MM.1S (cell line): ENCODE measurements around the gene C2CD4C.

Experiments
- DNase-seq: peaks from one replicate; pipeline ENCODE4 v3.0.0-alpha.2; 2015
- H2AFZ ChIP-seq: fragments of 300-600 bp; sonication (generic); 2 replicates; pipeline ENCODE4 v1.6.0; 2016; ENCODE audit warnings: antibody characterized with exemption, low read length
- H3F3A ChIP-seq: fragments of 300-600 bp; sonication (generic); 2 replicates; pipeline ENCODE4 v1.6.1; 2016; ENCODE audit warnings: mild to moderate bottlenecking, antibody characterized with exemption, low read length, moderate library complexity, mixed read lengths; ENCODE audit not compliant: insufficient read depth
- H3K27ac ChIP-seq: fragments of 300-600 bp; sonication (generic); 2 replicates; pipeline ENCODE4 v1.5.1; 2016; ENCODE audit warnings: mild to moderate bottlenecking, low read length
- H3K27me3 ChIP-seq: fragments of 300-600 bp; sonication (generic); replicated peaks from 2 replicates; pipeline ENCODE4 v1.6.0; 2016; ENCODE audit warnings: low read length; ENCODE audit not compliant: insufficient read depth
- H3K36me3 ChIP-seq: fragments of 300-600 bp; sonication (generic); replicated peaks from 2 replicates; pipeline ENCODE4 v1.6.1; 2016; ENCODE audit warnings: mild to moderate bottlenecking, low read length, mixed read lengths; ENCODE audit not compliant: insufficient read depth
- H3K4me1 ChIP-seq: fragments of 300-600 bp; sonication (generic); 2 replicates; pipeline ENCODE4 v1.6.1; 2016; ENCODE audit warnings: low read length, mixed read lengths
- H3K4me2 ChIP-seq: fragments of 300-600 bp; sonication (generic); 2 replicates; pipeline ENCODE4 v1.6.0; 2016; ENCODE audit warnings: low read depth, low read length
- H3K4me3 ChIP-seq: fragments of 300-600 bp; sonication (generic); 2 replicates; pipeline ENCODE4 v1.5.1; 2016; ENCODE audit warnings: low read length, mixed read lengths
- H3K79me2 ChIP-seq: fragments of 300-600 bp; sonication (generic); 2 replicates; pipeline ENCODE4 v1.6.1; 2016; ENCODE audit warnings: mixed run types, low read length, mixed read lengths
- H3K9ac ChIP-seq: fragments of 300-600 bp; sonication (generic); 2 replicates; pipeline ENCODE4 v1.6.1; 2016; ENCODE audit warnings: low read length, mixed read lengths
- H3K9me2 ChIP-seq: fragments of 300-600 bp; sonication (generic); replicated peaks from 2 replicates; pipeline ENCODE4 v1.6.1; 2016; ENCODE audit warnings: mild to moderate bottlenecking, low read length, mixed read lengths; ENCODE audit not compliant: insufficient read depth
- H3K9me3 ChIP-seq: fragments of 300-600 bp; sonication (generic); replicated peaks from 2 replicates; pipeline ENCODE4 v1.6.1; 2016; ENCODE audit warnings: mild to moderate bottlenecking, low read length, mixed read lengths; ENCODE audit not compliant: insufficient read depth
- H4K20me1 ChIP-seq: fragments of 300-600 bp; sonication (generic); 2 replicates; pipeline ENCODE4 v1.6.1; 2016; ENCODE audit warnings: mild to moderate bottlenecking, low read length, moderate library complexity, mixed read lengths; ENCODE audit not compliant: insufficient read depth
- CTCF ChIP-seq: fragments of 300-600 bp; sonication (generic); IDR thresholded peaks from 2 replicates; pipeline ENCODE4 v1.5.1; 2016; ENCODE audit warnings: antibody characterized with exemption, low read length, mixed read lengths
- EZH2 ChIP-seq: fragments of 300-600 bp; sonication (generic); optimal IDR thresholded peaks from 2 replicates; pipeline ENCODE3; 2017; ENCODE audit warnings: low read depth, mild to moderate bottlenecking, antibody characterized with exemption, low read length, mixed read lengths
- EZH2phosphoT487 ChIP-seq: fragments of 300-600 bp; sonication (generic); IDR thresholded peaks from 2 replicates; pipeline ENCODE4 v1.6.1; 2018; ENCODE audit warnings: antibody characterized with exemption, low read length

The C2CD4C gene

GRCh38 chr19:455851-456546 lies 47.1 kb upstream of the C2CD4C start:
- Histone ChIP-seq H3F3A (no peaks in the 10 kb centered on the region), H2AFZ (no peak overlapping the region), H3K9ac (no peak overlapping the region), H3K4me3 (no peak overlapping the region), H3K9me3 (no peaks in the 10 kb centered on the region), H4K20me1 (no peaks in the 10 kb centered on the region), H3K79me2 (no peaks in the 10 kb centered on the region), H3K27ac (no peak overlapping the region), H3K4me1 (no peaks in the 10 kb centered on the region), H3K36me3 (no peaks in the 10 kb centered on the region), H3K27me3 (peaks cover 45% of the 10 kb centered on the region), H3K9me2 (no peaks in the 10 kb centered on the region), H3K4me2 (no peak overlapping the region)
- no peak for TF ChIP-seq EZH2
- no peak for TF ChIP-seq EZH2phosphoT487
- TF ChIP-seq CTCF = no peak
- DNase-seq = no peak

GRCh38 chr19:455031-455705 lies 46.2 kb upstream of the C2CD4C start:
- H3F3A ChIP-seq = no peaks in the 10 kb centered on the region
- H3K79me2 ChIP-seq = no peaks in the 10 kb centered on the region
- no peaks in the 10 kb centered on the region for H3K36me3 ChIP-seq
- no peak overlapping the region for H3K4me3 ChIP-seq
- peaks cover 48% of the 10 kb centered on the region for H3K27me3 ChIP-seq
- TF ChIP-seq EZH2phosphoT487 (no peak), EZH2 (no peak), CTCF (no peak)
- no peaks in the 10 kb centered on the region for H3K9me2 ChIP-seq
- H3K9me3 ChIP-seq = no peaks in the 10 kb centered on the region
- H4K20me1 ChIP-seq = no peaks in the 10 kb centered on the region
- no peak overlapping the region for H3K27ac ChIP-seq
- no peak for DNase-seq
- no peak overlapping the region for H3K4me2 ChIP-seq
- H3K9ac ChIP-seq = no peak overlapping the region
- no peak overlapping the region for H2AFZ ChIP-seq
- H3K4me1 ChIP-seq = no peaks in the 10 kb centered on the region

GRCh38 chr19:453606-454005 lies 44.7 kb upstream of the C2CD4C start:
- TF ChIP-seq EZH2phosphoT487 (no peak), EZH2 (no peak), CTCF (no peak)
- Histone ChIP-seq H3F3A (no peaks in the 10 kb centered on the region), H3K79me2 (no peaks in the 10 kb centered on the region), H3K36me3 (no peaks in the 10 kb centered on the region), H3K9ac (no peak overlapping the region), H3K9me3 (no peaks in the 10 kb centered on the region), H3K9me2 (no peaks in the 10 kb centered on the region), H3K4me3 (no peak overlapping the region), H3K4me2 (no peak overlapping the region), H3K4me1 (no peaks in the 10 kb centered on the region), H3K27ac (no peak overlapping the region), H4K20me1 (no peaks in the 10 kb centered on the region), H2AFZ (no peak overlapping the region), H3K27me3 (peaks cover 62% of the 10 kb centered on the region)
- no peak for DNase-seq
